Measurements from ENCODE around the gene DACT3. TPM values are rescaled to one million over a fixed set of nuclear protein-coding genes. Genes with fewer than 3 reads are reported as not detected.
"Not testable (repeated sequence)": the region's sequence is repeated elsewhere in the genome, so short reads cannot be mapped to it uniquely, and the experiment has no call there.

The DACT3 gene
- total RNA-seq, 3 donors from 2014 or later = 0.50 to 0.71 (median 0.63) TPM

DNA sequence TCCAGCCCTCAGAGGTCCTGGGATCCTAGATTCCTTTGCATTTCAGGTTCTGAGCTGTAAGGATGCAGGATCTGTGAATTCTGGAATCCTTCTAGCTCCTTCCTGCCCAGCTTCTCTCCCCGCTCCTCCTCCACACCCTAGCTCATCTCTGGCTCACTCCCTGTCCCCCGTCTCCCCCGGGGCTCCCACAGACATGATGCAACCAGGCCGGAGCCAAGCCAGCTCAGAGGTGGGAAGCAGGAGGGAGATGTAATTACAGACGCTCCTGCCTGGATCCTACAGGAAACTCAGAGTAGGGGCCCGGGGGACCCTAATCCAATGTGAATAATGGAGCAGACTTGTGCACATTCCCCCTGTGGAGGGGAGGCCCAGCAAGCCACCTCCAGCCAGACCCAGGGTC is 29.5 kb downstream of the DACT3 start:
- Mint-ChIP-seq H3K27me3 (ENCODE audit: low read depth) (peaks cover 3% of the 10 kb centered on the region), H3K4me1 (ENCODE audit: low read depth) (peaks cover 21% of the 10 kb centered on the region), H3K9me3 (no peaks in the 10 kb centered on the region), H3K4me3 (no peak overlapping the region), H3K36me3 (ENCODE audit: insufficient read depth) (no peaks in the 10 kb centered on the region)
- ATAC-seq = no peak
- no peak for DNase-seq

GRCh38 chr19:46630586-46631205 is 30.3 kb downstream of the DACT3 start:
- Mint-ChIP-seq H3K36me3 (ENCODE audit: insufficient read depth) (no peaks in the 10 kb centered on the region), H3K27me3 (ENCODE audit: low read depth) (peaks cover 3% of the 10 kb centered on the region), H3K4me3 (peak overlapping the region; percentile 16), H3K9me3 (no peaks in the 10 kb centered on the region), H3K4me1 (ENCODE audit: low read depth) (peaks cover 19% of the 10 kb centered on the region)
- DNase-seq (no peak), ATAC-seq (no peak)

GRCh38 chr19:46629546-46630025 is 31.4 kb downstream of the DACT3 start:
- ATAC-seq = no peak
- H3K4me3 Mint-ChIP-seq = no peak overlapping the region
- H3K36me3 Mint-ChIP-seq (ENCODE audit: insufficient read depth) = no peaks in the 10 kb centered on the region
- DNase-seq = no peak
- H3K4me1 Mint-ChIP-seq (ENCODE audit: low read depth) = peaks cover 25% of the 10 kb centered on the region
- H3K27me3 Mint-ChIP-seq (ENCODE audit: low read depth) = peaks cover 3% of the 10 kb centered on the region
- H3K9me3 Mint-ChIP-seq = no peaks in the 10 kb centered on the region

DNA sequence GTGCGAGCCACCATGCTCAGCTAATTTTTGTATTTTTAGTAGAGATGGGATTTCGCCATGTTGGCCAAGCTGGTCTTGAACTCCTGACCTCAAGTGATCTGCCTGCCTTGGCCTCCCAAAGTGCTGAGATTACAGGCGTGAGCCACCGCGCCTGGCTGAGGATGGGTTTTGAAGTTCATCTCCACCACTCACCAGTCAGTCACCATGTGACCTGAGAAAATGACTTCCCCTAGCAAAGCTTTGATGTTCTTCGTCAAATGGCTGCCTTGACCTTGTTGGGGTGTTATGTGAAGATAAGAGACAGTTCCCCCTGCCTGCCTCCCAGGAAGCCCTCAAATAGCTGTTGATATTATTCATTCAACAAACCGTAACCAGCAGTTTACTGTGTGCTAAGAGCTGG is 32.0 kb downstream of the DACT3 start:
- H3K36me3 Mint-ChIP-seq (ENCODE audit: insufficient read depth); DNase-seq; H3K9me3 Mint-ChIP-seq; ATAC-seq; H3K27me3 Mint-ChIP-seq (ENCODE audit: low read depth); H3K4me3 Mint-ChIP-seq: not testable (repeated sequence)
- peaks cover 29% of the 10 kb centered on the region for H3K4me1 Mint-ChIP-seq (ENCODE audit: low read depth)

GRCh38 chr19:46626446-46626845 is 34.5 kb downstream of the DACT3 start:
- peaks cover 3% of the 10 kb centered on the region for H3K27me3 Mint-ChIP-seq (ENCODE audit: low read depth)

DNA sequence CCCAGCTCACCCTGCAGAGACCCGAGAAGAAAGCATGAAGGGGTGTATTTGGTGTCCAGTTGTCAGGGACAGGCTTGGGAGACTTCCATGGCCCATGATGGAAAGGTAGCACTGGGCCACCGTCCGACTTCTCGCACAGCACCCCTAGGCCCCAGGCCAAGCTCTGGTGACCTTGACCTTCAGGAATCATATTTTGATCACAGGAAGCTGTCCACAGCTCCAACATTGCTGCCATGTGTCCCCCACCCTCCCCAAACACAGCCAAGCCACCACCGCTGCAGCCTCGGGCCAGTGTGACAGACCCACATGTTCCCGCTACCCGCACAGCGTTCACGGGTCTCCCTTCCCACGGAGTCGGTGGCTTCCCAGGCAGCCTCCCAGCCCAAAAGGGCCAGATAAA is 35.3 kb downstream of the DACT3 start:
- Mint-ChIP-seq H3K4me3 (no peak overlapping the region), H3K27me3 (ENCODE audit: low read depth) (peaks cover 3% of the 10 kb centered on the region), H3K36me3 (ENCODE audit: insufficient read depth) (no peaks in the 10 kb centered on the region), H3K4me1 (ENCODE audit: low read depth) (peaks cover 35% of the 10 kb centered on the region), H3K9me3 (no peaks in the 10 kb centered on the region)
- ATAC-seq = no peak
- no peak for DNase-seq

More at GRCh38 chr19:46626446-46626845, 34.5 kb downstream of the DACT3 start:
- ATAC-seq (no peak), DNase-seq (no peak)
- peaks cover 29% of the 10 kb centered on the region for H3K4me1 Mint-ChIP-seq (ENCODE audit: low read depth)
- H3K9me3 Mint-ChIP-seq = no peaks in the 10 kb centered on the region
- H3K36me3 Mint-ChIP-seq (ENCODE audit: insufficient read depth) = no peaks in the 10 kb centered on the region
- no peak overlapping the region for H3K4me3 Mint-ChIP-seq

DNA sequence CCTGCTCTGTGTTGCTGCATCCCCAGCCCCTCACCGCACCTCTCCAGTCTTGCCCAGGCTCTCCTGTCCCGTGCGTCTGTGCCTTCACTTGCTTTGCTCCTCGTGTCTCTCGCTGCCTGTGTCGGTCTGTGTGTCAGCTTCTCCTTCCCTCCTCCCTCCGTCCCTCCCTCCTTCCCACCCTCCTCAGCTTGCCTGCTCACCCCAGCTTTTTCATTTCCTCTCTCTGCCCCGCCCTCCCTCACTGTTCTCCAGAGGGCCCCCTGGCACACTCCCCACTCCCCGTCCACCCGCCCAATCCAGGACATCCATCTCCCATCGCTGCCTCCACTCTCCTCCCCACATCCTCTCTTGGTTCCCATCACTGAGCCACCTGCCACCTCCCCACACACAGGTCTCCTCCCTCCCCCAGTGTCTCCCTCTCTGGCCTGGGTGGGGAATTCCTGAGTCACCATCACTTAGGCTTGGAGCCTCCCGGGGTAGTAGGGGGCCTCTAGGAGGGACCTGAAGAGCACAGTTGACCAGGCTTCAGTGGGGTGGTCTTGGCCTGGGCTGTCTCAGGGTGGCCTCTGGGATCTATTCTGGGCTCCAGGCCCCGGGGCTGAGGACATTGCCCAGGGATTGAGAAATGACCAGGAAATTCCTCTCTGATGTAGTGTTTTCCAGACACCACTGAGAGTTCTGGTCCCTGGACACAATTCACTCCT is 35.9 kb downstream of the DACT3 start, which contains the start of gene PTGIR:
Gene PTGIR (minus strand): TSS at position 132 of the 704 bp plus-strand sequence. CDS start 864 bp downstream, outside the sequence.
- H3K27me3 Mint-ChIP-seq (ENCODE audit: low read depth) = peaks cover 3% of the 10 kb centered on the region
- no peaks in the 10 kb centered on the region for H3K9me3 Mint-ChIP-seq
- H3K4me1 Mint-ChIP-seq (ENCODE audit: low read depth) = peaks cover 41% of the 10 kb centered on the region
- DNase-seq = no peak
- no peaks in the 10 kb centered on the region for H3K36me3 Mint-ChIP-seq (ENCODE audit: insufficient read depth)
- ATAC-seq = peak; percentile 24 to 57
- H3K4me3 Mint-ChIP-seq = peak within 1 kb of the TSS; percentile 68

DNA sequence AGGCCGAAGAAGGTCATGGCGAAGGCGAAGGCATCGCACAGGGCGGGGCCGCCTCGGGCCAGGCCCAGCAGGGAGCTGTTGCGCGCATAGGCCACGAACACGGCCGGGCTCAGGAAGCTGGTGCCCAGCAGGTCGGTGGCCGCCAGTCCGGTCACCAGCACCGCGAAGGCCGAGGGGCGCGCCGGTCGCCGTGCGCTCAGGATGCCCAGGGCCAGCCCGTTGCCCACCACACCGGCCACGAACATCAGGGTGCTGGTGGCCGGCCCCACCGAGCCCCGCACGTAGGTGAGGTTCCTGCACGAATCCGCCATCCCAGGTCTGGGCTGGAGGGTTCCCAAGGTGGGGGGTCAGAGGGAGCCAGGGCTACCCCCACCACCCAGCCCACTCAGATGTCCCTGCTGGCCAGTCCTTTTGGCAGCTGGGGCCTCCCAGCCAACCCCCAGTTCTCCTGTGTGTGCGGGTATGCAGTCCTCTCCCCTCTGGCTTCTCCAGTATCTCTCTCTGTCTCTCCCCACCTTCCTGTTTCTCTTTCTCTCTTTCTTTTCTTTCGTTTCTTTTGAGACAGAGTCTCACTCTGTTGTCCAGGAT is 37.0 kb downstream of the DACT3 start:
- H3K9me3 Mint-ChIP-seq = no peaks in the 10 kb centered on the region
- ATAC-seq = no peak
- H3K27me3 Mint-ChIP-seq (ENCODE audit: low read depth) = no peaks in the 10 kb centered on the region
- H3K36me3 Mint-ChIP-seq (ENCODE audit: insufficient read depth) = no peaks in the 10 kb centered on the region
- peaks cover 51% of the 10 kb centered on the region for H3K4me1 Mint-ChIP-seq (ENCODE audit: low read depth)
- no peak for DNase-seq
- H3K4me3 Mint-ChIP-seq = peak overlapping the region; percentile 68

- Mint-ChIP-seq H3K36me3 (ENCODE audit: insufficient read depth) (no peaks in the 10 kb centered on the region), H3K9me3 (no peaks in the 10 kb centered on the region), H3K4me1 (ENCODE audit: low read depth) (peaks cover 60% of the 10 kb centered on the region), H3K27me3 (ENCODE audit: low read depth) (no peaks in the 10 kb centered on the region), H3K4me3 (no peak overlapping the region)
- ATAC-seq (no peak), DNase-seq (no peak)
These were observed 38.9 kb downstream of the DACT3 start for GRCh38 chr19:46622118-46622446.

GRCh38 chr19:46621191-46622117 is 39.5 kb downstream of the DACT3 start:
- H3K4me3 Mint-ChIP-seq = peak overlapping the region; percentile 58
- ATAC-seq = no peak
- H3K36me3 Mint-ChIP-seq (ENCODE audit: insufficient read depth) = no peaks in the 10 kb centered on the region

DNA sequence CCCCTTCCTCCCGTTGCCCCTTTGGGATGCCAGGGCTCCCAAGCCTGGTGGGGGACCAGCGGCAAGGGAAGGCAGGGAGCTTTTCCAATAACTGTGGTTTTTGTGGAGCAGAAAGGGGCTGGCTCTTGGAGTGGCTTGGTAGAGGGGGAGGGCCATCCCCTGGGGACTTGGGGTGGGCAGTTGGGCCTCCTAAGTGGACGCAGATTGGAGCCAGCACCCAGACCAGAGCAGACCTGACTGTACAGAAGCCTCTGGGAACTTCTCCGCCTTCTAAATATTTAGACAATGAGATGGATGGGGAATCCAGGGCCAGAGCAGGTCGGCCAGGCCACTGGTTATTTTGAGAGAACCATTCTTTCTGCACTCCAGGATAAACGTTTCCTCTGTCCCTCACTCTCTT is 40.3 kb downstream of the DACT3 start:
- H3K27me3 Mint-ChIP-seq (ENCODE audit: low read depth) = no peaks in the 10 kb centered on the region
- no peak for DNase-seq
- H3K36me3 Mint-ChIP-seq (ENCODE audit: insufficient read depth) = no peaks in the 10 kb centered on the region
- H3K4me3 Mint-ChIP-seq = no peak overlapping the region
- no peaks in the 10 kb centered on the region for H3K9me3 Mint-ChIP-seq
- ATAC-seq = no peak
- peaks cover 71% of the 10 kb centered on the region for H3K4me1 Mint-ChIP-seq (ENCODE audit: low read depth)

More at GRCh38 chr19:46621191-46622117, 39.5 kb downstream of the DACT3 start:
- peaks cover 66% of the 10 kb centered on the region for H3K4me1 Mint-ChIP-seq (ENCODE audit: low read depth)
- no peaks in the 10 kb centered on the region for H3K9me3 Mint-ChIP-seq
- DNase-seq = no peak
- H3K27me3 Mint-ChIP-seq (ENCODE audit: low read depth) = no peaks in the 10 kb centered on the region

GRCh38 chr19:46620267-46620666 is 40.7 kb downstream of the DACT3 start:
- H3K9me3 Mint-ChIP-seq = no peaks in the 10 kb centered on the region
- H3K27me3 Mint-ChIP-seq (ENCODE audit: low read depth) = no peaks in the 10 kb centered on the region
- H3K4me3 Mint-ChIP-seq = no peak overlapping the region
- ATAC-seq (no peak), DNase-seq (no peak)
- H3K4me1 Mint-ChIP-seq (ENCODE audit: low read depth) = peaks cover 68% of the 10 kb centered on the region
- no peaks in the 10 kb centered on the region for H3K36me3 Mint-ChIP-seq (ENCODE audit: insufficient read depth)

GRCh38 chr19:46618670-46619231 is 42.2 kb downstream of the DACT3 start:
- ATAC-seq = no peak
- DNase-seq = no peak
- peaks cover 65% of the 10 kb centered on the region for H3K4me1 Mint-ChIP-seq (ENCODE audit: low read depth)

DNA sequence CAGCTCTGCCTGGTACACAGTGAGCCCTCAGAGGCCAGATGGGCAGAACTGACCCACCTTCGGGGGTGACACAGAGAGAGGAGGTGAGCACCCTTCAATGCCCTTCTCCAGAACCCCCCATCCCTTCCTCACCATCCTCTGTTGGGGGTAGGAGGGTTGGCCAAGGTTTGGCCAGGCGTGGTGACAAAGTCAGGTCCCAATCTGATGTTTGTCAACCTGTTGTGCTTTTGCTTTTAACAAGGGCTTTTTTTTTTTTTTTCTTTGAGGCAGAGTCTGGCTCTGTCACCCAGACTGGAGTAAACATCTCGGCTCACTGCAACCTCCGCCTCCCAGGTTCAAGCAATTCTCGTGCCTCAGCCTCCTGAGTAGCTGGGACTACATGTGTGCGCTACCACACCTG is 43.4 kb downstream of the DACT3 start:
- H3K36me3 Mint-ChIP-seq (ENCODE audit: insufficient read depth) = no peaks in the 10 kb centered on the region
- ATAC-seq = no peak
- H3K4me3 Mint-ChIP-seq = no peak overlapping the region

More at GRCh38 chr19:46618670-46619231, 42.2 kb downstream of the DACT3 start:
- Mint-ChIP-seq H3K36me3 (ENCODE audit: insufficient read depth) (no peaks in the 10 kb centered on the region), H3K4me3 (peak overlapping the region; percentile 59), H3K9me3 (no peaks in the 10 kb centered on the region), H3K27me3 (ENCODE audit: low read depth) (no peaks in the 10 kb centered on the region)

More for the DNA sequence above, 43.4 kb downstream of the DACT3 start:
- Mint-ChIP-seq H3K27me3 (ENCODE audit: low read depth) (no peaks in the 10 kb centered on the region), H3K9me3 (no peaks in the 10 kb centered on the region), H3K4me1 (ENCODE audit: low read depth) (peaks cover 70% of the 10 kb centered on the region)
- DNase-seq = no peak

All from activated T-cell treated with anti-CD3 and anti-CD28 coated beads, Interleukin-2, amount 50 U/mL, for 4 hours (primary cell).